Erythroblast (primary cell): ENCODE data around the gene TRAF7.

Source experiments
- GATA1 ChIP-seq: IDR thresholded peaks from 2 replicates; pipeline ENCODE4 v1.6.1; 2011; ENCODE audit warnings: low read depth, mild to moderate bottlenecking, control low read depth, low read length, moderate library complexity
- POLR2A ChIP-seq: IDR thresholded peaks from 2 replicates; pipeline ENCODE4 v1.6.1; 2011; ENCODE audit warnings: mild to moderate bottlenecking, low read length

GRCh38 chr16:2209258-2210008 is 53.9 kb downstream of the TRAF7 start:
- TF ChIP-seq POLR2A (no peak), GATA1 (no peak)
